Endothelial cell of umbilical vein (primary cell): ENCODE data around the gene EGFL7.

Experiments
- CTCF ChIP-seq, 2 donors: IDR thresholded peaks; 1 replicate in 1 of 2; 2 replicates in 1 of 2; pipeline ENCODE4 v1.5.1; 2011; ENCODE audit warnings: low read length in 2 of 2, mild to moderate bottlenecking in 2 of 2, moderate library complexity in 2 of 2, control low read depth in 1 of 2, inconsistent platforms in 1 of 2, low read depth in 1 of 2; ENCODE audit not compliant: insufficient read depth in 1 of 2; ENCODE audit errors: extremely low read depth in 1 of 2
- EZH2 ChIP-seq: IDR thresholded peaks from 2 replicates; pipeline ENCODE4 v1.6.1; 2012; ENCODE audit warnings: borderline replicate concordance, low read depth, mild to moderate bottlenecking, moderate library complexity, low read length, inconsistent platforms; ENCODE audit not compliant: severe bottlenecking
- FOS ChIP-seq: IDR thresholded peaks from 2 replicates; pipeline ENCODE4 v1.6.1; 2011; ENCODE audit warnings: mild to moderate bottlenecking, low read length, moderate library complexity, borderline replicate concordance; ENCODE audit not compliant: insufficient read depth
- GATA2 ChIP-seq: IDR thresholded peaks from 2 replicates; pipeline ENCODE4 v1.7.0; 2011; ENCODE audit warnings: low read depth, mild to moderate bottlenecking, moderate library complexity, mixed read lengths, low read length; ENCODE audit not compliant: insufficient read length, insufficient read depth
- JUN ChIP-seq: IDR thresholded peaks from 2 replicates; pipeline ENCODE4 v1.6.1; 2011; ENCODE audit warnings: borderline replicate concordance, low read depth; ENCODE audit not compliant: insufficient read length, insufficient read depth
- MYC ChIP-seq: IDR thresholded peaks from one replicate; pipeline ENCODE4 v1.6.1; 2011; ENCODE audit warnings: mild to moderate bottlenecking, low read depth, low read length
- POLR2A ChIP-seq: IDR thresholded peaks from 2 replicates; pipeline ENCODE4 v1.6.1; 2012; ENCODE audit warnings: low read depth, mild to moderate bottlenecking, control low read depth, low read length
- POLR2AphosphoS5 ChIP-seq: IDR thresholded peaks from 2 replicates; pipeline ENCODE4 v1.6.1; 2012; ENCODE audit warnings: low read depth, mild to moderate bottlenecking, control low read depth, low read length, moderate library complexity; ENCODE audit not compliant: insufficient read depth
- TF ChIP-seq, protein P1 (sequence below): IDR thresholded peaks from 2 replicates; pipeline ENCODE4 v1.6.1; 2011; ENCODE audit not compliant: insufficient read depth, insufficient read length

DNA sequence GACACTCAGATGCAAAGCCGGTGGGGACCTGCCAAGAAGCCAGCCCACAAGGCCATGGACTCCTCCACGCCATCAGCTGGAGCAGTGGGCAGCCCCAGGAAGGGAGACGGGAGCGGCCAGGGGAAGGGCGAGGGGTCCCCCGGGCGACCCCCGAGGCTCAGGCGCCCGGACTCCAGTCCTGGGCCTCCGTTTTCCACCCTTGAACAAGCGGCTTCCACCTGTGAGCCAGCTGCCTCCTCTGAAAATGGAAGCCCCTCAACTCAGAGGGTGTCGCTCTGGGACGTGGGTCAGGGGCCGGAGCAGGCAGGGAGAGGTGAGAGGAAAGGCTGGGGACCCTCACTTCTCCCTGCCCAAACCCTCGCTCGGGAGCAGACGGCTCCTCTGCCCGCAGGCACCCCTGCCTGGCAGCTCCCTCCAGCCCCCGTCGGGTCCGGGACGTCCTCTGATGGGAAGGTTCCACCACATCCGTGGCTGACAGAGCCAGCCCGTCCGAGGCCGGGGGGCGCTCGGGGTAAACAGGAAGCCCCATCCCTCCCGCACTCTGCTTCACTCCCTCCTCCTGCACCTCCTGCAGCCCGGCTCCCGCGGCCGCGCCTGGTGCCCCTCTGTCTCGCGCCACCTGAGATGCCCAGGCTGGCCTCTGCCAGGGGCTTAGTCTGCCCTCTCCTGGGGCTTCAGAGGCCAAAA lies 3.7 kb upstream of the EGFL7 start:
- TF ChIP-seq CTCF (IDR thresholded peaks at IDR 0.05; ENCODE audit: extremely low read depth in 1 of 2, insufficient read depth in 1 of 2, low read depth in 1 of 2, low read length in 2 of 2) (peak in 1 of 2 donors; percentile 5), POLR2A (peak; percentile 46), FOS (no peak), POLR2AphosphoS5 (no peak), JUN (no peak), EZH2 (no peak), MYC (no peak), GATA2 (no peak)
- TF ChIP-seq, protein P1, sequence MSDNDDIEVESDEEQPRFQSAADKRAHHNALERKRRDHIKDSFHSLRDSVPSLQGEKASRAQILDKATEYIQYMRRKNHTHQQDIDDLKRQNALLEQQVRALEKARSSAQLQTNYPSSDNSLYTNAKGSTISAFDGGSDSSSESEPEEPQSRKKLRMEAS = no peak
